Measurements from ENCODE around the gene KLC1.
"Not testable (repeated sequence)": the region's sequence is repeated elsewhere in the genome, so short reads cannot be mapped to it uniquely, and the experiment has no call there.

The KLC1 gene

GRCh38 chr14:103650213-103650612 is 21.2 kb downstream of the KLC1 start:
- no peak for TF ChIP-seq CTCF (IDR thresholded peaks at IDR 0.05; ENCODE audit: low read depth, low read length)
- H3K4me3 ChIP-seq (replicated peaks in 1 of 2; ENCODE audit: low read depth in 2 of 2, low read length in 2 of 2): no peak overlapping the region
- DNase-seq (ENCODE audit: low read depth in 2 of 2): no peak

DNA sequence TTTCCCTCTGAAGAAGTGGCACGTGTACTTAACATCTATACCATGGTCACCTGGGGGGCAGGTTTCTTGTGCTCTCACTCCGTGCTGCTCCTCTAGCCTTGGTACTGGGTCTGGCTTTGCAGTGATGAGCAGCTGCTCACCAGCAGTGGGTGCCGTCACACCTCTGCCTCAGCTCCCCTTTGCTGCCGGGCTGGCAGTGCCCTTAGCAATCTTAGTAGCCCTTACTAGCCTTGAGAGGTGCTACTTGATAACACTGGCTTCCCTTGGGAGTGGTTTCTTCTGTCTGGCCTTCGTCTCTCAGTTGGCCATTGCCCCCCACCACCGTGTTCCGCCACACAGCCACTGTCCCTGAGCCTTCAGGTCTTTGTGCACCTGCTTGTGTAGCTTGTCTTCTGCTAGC is 22.6 kb downstream of the KLC1 start:
- no peak for DNase-seq (ENCODE audit: low read depth in 2 of 2)
- H3K4me3 ChIP-seq (replicated peaks in 1 of 2; ENCODE audit: low read depth in 2 of 2, low read length in 2 of 2): no peak overlapping the region
- TF ChIP-seq CTCF (IDR thresholded peaks at IDR 0.05; ENCODE audit: low read depth, low read length): no peak

GRCh38 chr14:103652806-103653205 is 23.8 kb downstream of the KLC1 start:
- TF ChIP-seq CTCF (IDR thresholded peaks at IDR 0.05; ENCODE audit: low read depth, low read length): no peak
- H3K4me3 ChIP-seq (replicated peaks in 1 of 2; ENCODE audit: low read depth in 2 of 2, low read length in 2 of 2): no peak overlapping the region

GRCh38 chr14:103653336-103653735 is 24.3 kb downstream of the KLC1 start:
- peak in 1 of 2 donors; percentile 13 for DNase-seq (ENCODE audit: low read depth in 2 of 2)
- H3K4me3 ChIP-seq (replicated peaks in 1 of 2; ENCODE audit: low read depth in 2 of 2, low read length in 2 of 2): not testable (repeated sequence)

More at GRCh38 chr14:103652806-103653205, 23.8 kb downstream of the KLC1 start:
- no peak for DNase-seq (ENCODE audit: low read depth in 2 of 2)

DNA sequence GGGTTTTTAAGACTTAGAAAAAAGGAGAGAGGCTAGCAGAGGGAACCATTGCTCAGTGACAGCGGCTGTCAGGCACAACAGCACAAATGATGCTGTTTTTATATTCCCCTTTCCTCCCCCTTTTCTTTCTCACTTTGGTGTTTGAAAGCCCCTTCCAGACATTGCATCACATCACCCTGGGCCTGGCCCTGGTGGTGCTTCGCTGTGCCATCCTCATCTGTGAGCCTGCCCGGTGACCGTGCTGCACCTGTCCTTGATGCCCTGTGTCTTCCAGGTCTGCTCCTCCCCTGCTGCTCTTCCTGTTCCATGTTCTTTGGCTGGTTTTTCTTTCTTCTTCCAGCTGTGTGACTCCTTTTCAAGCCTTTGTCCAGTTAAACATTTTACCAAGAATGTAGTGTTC is 24.8 kb downstream of the KLC1 start:
- DNase-seq (ENCODE audit: low read depth in 2 of 2): no peak
- no peak overlapping the region for H3K4me3 ChIP-seq (replicated peaks in 1 of 2; ENCODE audit: low read depth in 2 of 2, low read length in 2 of 2)
- no peak for TF ChIP-seq CTCF (IDR thresholded peaks at IDR 0.05; ENCODE audit: low read depth, low read length)

DNA sequence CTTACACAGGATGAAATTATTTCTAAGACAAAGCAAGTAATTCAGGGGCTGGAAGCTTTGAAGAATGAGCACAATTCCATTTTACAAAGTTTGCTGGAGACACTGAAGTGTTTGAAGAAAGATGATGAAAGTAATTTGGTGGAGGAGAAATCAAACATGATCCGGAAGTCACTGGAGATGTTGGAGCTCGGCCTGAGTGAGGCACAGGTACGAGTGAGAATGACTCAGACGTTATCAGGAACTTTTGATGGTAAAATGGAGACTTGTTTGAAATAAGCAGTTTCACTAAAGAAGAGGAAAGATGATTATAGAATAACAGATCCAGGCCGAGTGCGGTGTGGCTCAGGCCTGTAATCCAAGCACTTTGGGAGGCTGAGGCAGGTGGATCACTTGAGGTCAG is 25.6 kb downstream of the KLC1 start:
- no peak for DNase-seq (ENCODE audit: low read depth in 2 of 2)

DNA sequence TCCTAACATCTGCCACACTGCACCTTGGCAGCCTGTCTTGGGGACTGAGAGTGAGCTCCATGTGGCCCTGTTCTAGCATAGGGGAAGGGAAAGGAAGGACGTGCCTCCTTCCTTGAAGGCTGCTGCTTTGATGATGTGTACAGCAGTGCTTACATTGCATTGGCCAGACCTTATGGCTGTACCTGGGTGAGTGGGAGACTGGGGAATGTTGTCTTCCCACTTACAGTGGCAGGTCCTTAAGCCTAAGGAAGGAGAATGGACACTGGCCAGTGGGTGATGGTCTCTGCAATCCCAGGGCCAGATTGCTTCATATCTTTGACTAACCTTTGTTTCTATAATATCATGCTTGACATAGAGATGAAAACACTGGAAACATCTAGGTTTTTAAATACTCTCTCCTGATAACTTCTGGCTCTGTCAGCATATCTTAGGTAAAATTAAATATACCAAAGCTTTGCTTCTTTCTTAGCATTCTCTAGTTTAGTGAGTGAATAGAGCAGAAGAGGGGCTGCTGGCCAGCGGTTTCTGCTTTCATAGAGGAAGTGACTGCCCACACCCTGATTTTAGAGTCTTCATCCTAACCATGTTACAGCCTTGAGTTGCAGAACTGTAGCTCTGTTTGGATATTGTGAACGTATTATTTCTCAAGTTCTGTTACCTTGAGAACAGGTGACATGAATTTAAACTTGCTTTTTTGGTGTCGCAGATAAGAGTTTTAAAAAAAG is 27.2 kb downstream of the KLC1 start:
- DNase-seq (ENCODE audit: low read depth in 2 of 2): peak in 1 of 2 donors; percentile 32
- TF ChIP-seq CTCF (IDR thresholded peaks at IDR 0.05; ENCODE audit: low read depth, low read length): no peak
- no peak overlapping the region for H3K4me3 ChIP-seq (replicated peaks in 1 of 2; ENCODE audit: low read depth in 2 of 2, low read length in 2 of 2)

More for the DNA sequence above, 25.6 kb downstream of the KLC1 start:
- no peak for TF ChIP-seq CTCF (IDR thresholded peaks at IDR 0.05; ENCODE audit: low read depth, low read length)
- H3K4me3 ChIP-seq (replicated peaks in 1 of 2; ENCODE audit: low read depth in 2 of 2, low read length in 2 of 2): no peak overlapping the region

Data from cardiac fibroblast (primary cell).